H9 (cell line): Measurements from ENCODE around the gene RNU1-4. TPM values are rescaled to one million over a fixed set of nuclear protein-coding genes. Genes with fewer than 3 reads are reported as not detected.
"Not testable (repeated sequence)": the region's sequence is repeated elsewhere in the genome, so short reads cannot be mapped to it uniquely, and the experiment has no call there.

Source experiments
- DNase-seq: peaks from one replicate; pipeline ENCODE4 v3.0.0-alpha.2; 2017
- H2AFZ ChIP-seq: one replicate; pipeline ENCODE4 v1.6.1; 2013; ENCODE audit warnings: mild to moderate bottlenecking, low read length, control low read depth, moderate library complexity
- H2AK5ac ChIP-seq: 2 replicates; pipeline ENCODE4 v1.6.1; 2013; ENCODE audit warnings: low read length, control low read depth, mixed read lengths; ENCODE audit not compliant: insufficient read length
- H2BK120ac ChIP-seq: one replicate; pipeline ENCODE4 v1.6.1; 2013; ENCODE audit warnings: low read depth, mild to moderate bottlenecking, low read length, control low read depth, inconsistent platforms; ENCODE audit not compliant: poor library complexity, severe bottlenecking
- H2BK12ac ChIP-seq: 2 replicates; pipeline ENCODE4 v1.6.1; 2013; ENCODE audit warnings: low read length, control low read depth, mixed read lengths, low read depth; ENCODE audit not compliant: insufficient read length
- H2BK15ac ChIP-seq: 2 replicates; pipeline ENCODE4 v1.6.1; 2013; ENCODE audit warnings: low read depth, low read length, control low read depth
- H2BK20ac ChIP-seq: one replicate; pipeline ENCODE4 v1.6.1; 2013; ENCODE audit warnings: low read depth, mild to moderate bottlenecking, low read length, control low read depth, inconsistent platforms; ENCODE audit not compliant: poor library complexity, severe bottlenecking
- H2BK5ac ChIP-seq: 2 replicates; pipeline ENCODE4 v1.6.1; 2013; ENCODE audit warnings: low read length, control low read depth, mixed read lengths; ENCODE audit not compliant: insufficient read length
- H3K14ac ChIP-seq: 2 replicates; pipeline ENCODE4 v1.6.1; 2013; ENCODE audit warnings: low read length, control low read depth; ENCODE audit not compliant: insufficient read depth
- H3K18ac ChIP-seq: 2 replicates; pipeline ENCODE4 v1.6.1; 2013; ENCODE audit warnings: low read depth, mild to moderate bottlenecking, mixed read lengths, low read length, control low read depth; ENCODE audit not compliant: insufficient read length
- H3K23ac ChIP-seq: 2 replicates; pipeline ENCODE4 v1.6.1; 2013; ENCODE audit warnings: low read length, control low read depth, mixed read lengths, low read depth; ENCODE audit not compliant: insufficient read length
- H3K23me2 ChIP-seq: 2 replicates; pipeline ENCODE4 v1.6.1; 2013; ENCODE audit warnings: low read depth, mild to moderate bottlenecking, mixed read lengths, low read length, control low read depth; ENCODE audit not compliant: insufficient read length, poor library complexity, severe bottlenecking
- H3K27ac ChIP-seq: 2 replicates; pipeline ENCODE4 v1.5.1; 2013; ENCODE audit warnings: low read length, control low read depth, mixed read lengths, low read depth; ENCODE audit not compliant: insufficient read length
- H3K27me3 ChIP-seq: 2 replicates; pipeline ENCODE4 v1.6.1; 2013; ENCODE audit warnings: low read length, control low read depth, inconsistent platforms; ENCODE audit not compliant: insufficient read depth
- H3K4ac ChIP-seq: 2 replicates; pipeline ENCODE4 v1.6.1; 2013; ENCODE audit warnings: low read depth, mild to moderate bottlenecking, control low read depth, inconsistent platforms, low read length, moderate library complexity
- H3K4me1 ChIP-seq: 2 replicates; pipeline ENCODE4 v1.6.1; 2013; ENCODE audit warnings: low read length, control low read depth, inconsistent platforms; ENCODE audit not compliant: insufficient read depth
- H3K4me2 ChIP-seq: 2 replicates; pipeline ENCODE4 v1.6.1; 2013; ENCODE audit warnings: low read length, control low read depth, mixed read lengths; ENCODE audit not compliant: insufficient read length, insufficient read depth
- H3K56ac ChIP-seq: 2 replicates; pipeline ENCODE4 v1.6.1; 2013; ENCODE audit warnings: low read depth, mild to moderate bottlenecking, mixed read lengths, low read length, control low read depth; ENCODE audit not compliant: insufficient read length
- H3K79me1 ChIP-seq: 2 replicates; pipeline ENCODE4 v1.6.1; 2013; ENCODE audit warnings: low read depth, mild to moderate bottlenecking, moderate library complexity, low read length, control low read depth, inconsistent platforms; ENCODE audit not compliant: insufficient read depth, poor library complexity, severe bottlenecking
- H3K79me2 ChIP-seq: 2 replicates; pipeline ENCODE4 v1.6.1; 2013; ENCODE audit warnings: low read length, control low read depth, inconsistent platforms; ENCODE audit not compliant: insufficient read depth
- H3K9ac ChIP-seq: 2 replicates; pipeline ENCODE4 v1.6.1; 2013; ENCODE audit warnings: low read length, control low read depth, mixed read lengths; ENCODE audit not compliant: insufficient read length; ENCODE audit errors: extremely low read depth
- H3K9me3 ChIP-seq: one replicate; pipeline ENCODE4 v1.6.1; 2013; ENCODE audit warnings: low read depth, low read length, inconsistent platforms; ENCODE audit not compliant: control insufficient read depth
- H3T11ph ChIP-seq: one replicate; pipeline ENCODE4 v1.6.1; 2013; ENCODE audit warnings: mild to moderate bottlenecking, low read length, control low read depth, inconsistent platforms
- H4K20me1 ChIP-seq: one replicate; pipeline ENCODE4 v1.6.1; 2013; ENCODE audit not compliant: control insufficient read depth, insufficient read length, insufficient read depth
- H4K5ac ChIP-seq: 2 replicates; pipeline ENCODE4 v1.6.1; 2013; ENCODE audit warnings: low read depth, mild to moderate bottlenecking, mixed read lengths, low read length, control low read depth; ENCODE audit not compliant: insufficient read length
- H4K8ac ChIP-seq: replicated peaks from 2 replicates; pipeline ENCODE4 v1.6.1; 2013; ENCODE audit warnings: low read length, control low read depth, mixed read lengths, low read depth; ENCODE audit not compliant: insufficient read length
- H4K91ac ChIP-seq: 2 replicates; pipeline ENCODE4 v1.6.1; 2013; ENCODE audit warnings: low read depth, mild to moderate bottlenecking, moderate library complexity, mixed read lengths, low read length, control low read depth; ENCODE audit not compliant: insufficient read length
- H3K27ac Mint-ChIP-seq, 3 experiments: 2 replicates in 2 of 3; 3 replicates in 1 of 3; pipeline ENCODE4 v1.8.0; 2020 to 2021; ENCODE audit warnings: mixed read lengths in 3 of 3, mild to moderate bottlenecking in 1 of 3, moderate library complexity in 1 of 3
- H3K27me3 Mint-ChIP-seq: 2 replicates; pipeline ENCODE4 v1.8.0; 2021; ENCODE audit warnings: low read depth, mild to moderate bottlenecking, moderate library complexity, mixed read lengths
- H3K36me3 Mint-ChIP-seq, 3 experiments: 2 replicates in 2 of 3; 3 replicates in 1 of 3; pipeline ENCODE4 v1.8.0; 2020 to 2021; ENCODE audit warnings: low read depth in 3 of 3, mixed read lengths in 3 of 3; ENCODE audit not compliant: insufficient read depth in 1 of 3
- H3K4me1 Mint-ChIP-seq, 2 experiments: 2 replicates each; pipeline ENCODE4 v1.8.0; 2020; ENCODE audit warnings: mixed read lengths in 2 of 2
- H3K4me3 Mint-ChIP-seq, 2 experiments: 2 replicates in 1 of 2; 3 replicates in 1 of 2; pipeline ENCODE4 v1.8.0; 2020 to 2021; ENCODE audit warnings: mild to moderate bottlenecking in 2 of 2, mixed read lengths in 2 of 2, moderate library complexity in 1 of 2
- H3K9me3 Mint-ChIP-seq, 2 experiments: 2 replicates in 1 of 2; 3 replicates in 1 of 2; pipeline ENCODE4 v1.8.0; 2020; ENCODE audit warnings: mild to moderate bottlenecking in 2 of 2, mixed read lengths in 2 of 2, moderate library complexity in 1 of 2
- WGBS: extraction: QIAGEN DNeasy Blood & Tissue Kit; methylation state at CpG from one replicate; pipeline ENCODE4 v1.1.7; 2013; ENCODE audit warnings: missing lambda C conversion rate, low lambda C conversion rate, mixed read lengths; ENCODE audit not compliant: insufficient read length; ENCODE audit errors: extremely low coverage; 5-methylcytosine and 5-hydroxymethylcytosine counted together
- total RNA-seq: library from RNA; stranded (reverse); gene quantifications from 2 replicates; pipeline ENCODE4 v1.2.1, GENCODE V29; 2021

Gene RNU1-4
- total RNA-seq, 1 experiment from 2014 or later, result 2,051 TPM

- not testable (repeated sequence) for H3K4ac ChIP-seq, H3K9me3 Mint-ChIP-seq, H3K36me3 Mint-ChIP-seq, H3K4me1 ChIP-seq, H4K5ac ChIP-seq, H3K79me2 ChIP-seq, H4K20me1 ChIP-seq, H2BK120ac ChIP-seq, H3K23me2 ChIP-seq, H4K8ac ChIP-seq, H3K79me1 ChIP-seq, H3K4me3 Mint-ChIP-seq, H3K27me3 ChIP-seq, H2BK20ac ChIP-seq, H3K9me3 ChIP-seq, H2AFZ ChIP-seq, H3K4me1 Mint-ChIP-seq, H3K4me2 ChIP-seq, H3K9ac ChIP-seq, H3K56ac ChIP-seq, H3K27ac ChIP-seq, H2BK5ac ChIP-seq, H2AK5ac ChIP-seq, H3K27me3 Mint-ChIP-seq, H3K27ac Mint-ChIP-seq, H2BK12ac ChIP-seq, H3K23ac ChIP-seq, H4K91ac ChIP-seq, H3K14ac ChIP-seq, H3T11ph ChIP-seq, H3K18ac ChIP-seq, H2BK15ac ChIP-seq
- peak; percentile 34 for DNase-seq
- WGBS, result no CpG with 5 or more reads among the region's 52 CpGs
These were observed 40.9 kb upstream of the RNU1-4 start for GRCh38 chr1:16699440-16699839.

GRCh38 chr1:16700138-16700895 lies 40.0 kb upstream of the RNU1-4 start:
- H2BK12ac ChIP-seq, H3K56ac ChIP-seq, H3K79me2 ChIP-seq, H3T11ph ChIP-seq, H4K20me1 ChIP-seq, H3K4ac ChIP-seq, H3K27ac ChIP-seq, H4K8ac ChIP-seq, H2AK5ac ChIP-seq, H3K23ac ChIP-seq, H2AFZ ChIP-seq, H3K9me3 Mint-ChIP-seq, H3K27me3 Mint-ChIP-seq, H2BK15ac ChIP-seq, DNase-seq, H3K4me2 ChIP-seq, H3K4me1 ChIP-seq, H3K4me1 Mint-ChIP-seq, H4K5ac ChIP-seq, H3K9ac ChIP-seq, H4K91ac ChIP-seq, H2BK20ac ChIP-seq, H2BK120ac ChIP-seq, H3K36me3 Mint-ChIP-seq, H2BK5ac ChIP-seq, H3K27me3 ChIP-seq, H3K4me3 Mint-ChIP-seq, H3K9me3 ChIP-seq, H3K14ac ChIP-seq, H3K23me2 ChIP-seq, H3K18ac ChIP-seq, H3K27ac Mint-ChIP-seq, H3K79me1 ChIP-seq: not testable (repeated sequence)
- no CpG with 5 or more reads among the region's 57 CpGs for WGBS
